Pancreas (tissue), 10 donors: ENCODE results near the gene ACSS3. TPM values are rescaled to one million over a fixed set of nuclear protein-coding genes. Genes with fewer than 3 reads are reported as not detected.

ENCODE experiments used
- ATAC-seq, 4 donors: fragments of 200-7000 bp; cut with Tn5 transposase; one replicate each; pipeline versions ENCODE4 v1.8.0 to v1.9.1; 2020; ENCODE audit warnings: mild to moderate bottlenecking in 4 of 4, moderate library complexity in 4 of 4
- DNase-seq, 6 donors: peaks; one replicate each; pipeline ENCODE4 v3.0.0-alpha.2; 2020
- FAIRE-seq: peaks from 2 replicates; lab custom pipeline; 2012; peaks lifted over from hg19 to GRCh38; lab: Jason Lieb, UNC
- H3K27ac ChIP-seq, 4 donors: fragments of 200-600 bp; sonication (generic); 1 replicate in 3 of 4; 2 replicates in 1 of 4; pipeline versions ENCODE4 v1.5.0 to v1.8.0; 2020
- H3K27me3 ChIP-seq, 4 donors: fragments of 200-600 bp; one replicate each; pipeline ENCODE4 v1.8.0; 2021
- H3K36me3 ChIP-seq, 3 donors: fragments of 200-600 bp; sonication (generic) in 1 of 3; one replicate each; pipeline versions ENCODE4 v1.5.0 to v1.8.0; 2020 to 2021
- H3K4me1 ChIP-seq, 3 donors: fragments of 200-600 bp; one replicate each; pipeline ENCODE4 v1.8.0; 2021
- H3K4me3 ChIP-seq, 4 donors: fragments of 200-600 bp; sonication (generic) in 2 of 4; one replicate each; pipeline versions ENCODE4 v1.5.0 to v1.8.0; 2020 to 2021
- H3K9me3 ChIP-seq, 4 donors: fragments of 200-600 bp; one replicate each; pipeline ENCODE4 v1.8.0; 2021
- CTCF ChIP-seq, 4 donors: fragments of 200-600 bp; sonication (generic) in 3 of 4; IDR thresholded peaks; one replicate each; pipeline versions ENCODE4 v1.5.0 to v1.8.0; 2021; ENCODE audit warnings: antibody characterized with exemption in 4 of 4
- WGBS, 2 donors: extraction: QIAGEN DNeasy Blood & Tissue Kit; methylation state at CpG; one replicate each; pipeline ENCODE4 v1.1.7; 2013; 5-methylcytosine and 5-hydroxymethylcytosine counted together
- intact Hi-C, 3 donors: fragments of 100-400 bp; cut with DNase I; formaldehyde crosslinking; loops; one replicate each; pipeline versions ENCODE4 v1.11.1 to v1.14.2; 2022
- polyA plus RNA-seq, 2 donors: library from polyadenylated mRNA; stranded (reverse); fragments of 200-250 nt; gene quantifications; one replicate each; pipeline ENCODE4 v1.2.3, GENCODE V29; 2013
- total RNA-seq, 6 donors: library from RNA; stranded (reverse); fragmentation: NEBNext Ultra II Directional in 4 of 6; extraction: Animal tissue kit (Norgen Biotek cat#: 25700) in 4 of 6; gene quantifications; one replicate each; pipeline versions ENCODE4 v1.2.1 to v1.2.4, GENCODE V29; 2021 to 2023
- donor health status: healthy with polysubstance abuse.
- donor health status: DM: no; HTN: no; CAD: no; lungs with moderate emphysema.
- donor health status: DM: no; HTN: no; CAD: no.
- donor health status: control.
- donor health status: control.
- donor health status: Bipolar disorder and iron deficiency.
- donor health status: DM: yes; HTN: yes; CAD: no.
- donor health status: DM: no; HTN: no; CAD: no.
- donor health status: DM: no; HTN: no; CAD: no.
- donor health status: DM: yes; HTN: yes; CAD: no.

The ACSS3 gene
- total and polyA plus RNA-seq, 8 donors, result 1.4 to 5.6 (median 2.2) TPM

GRCh38 chr12:81089412-81089811 lies 11.5 kb downstream of the ACSS3 start:
- H3K4me1 ChIP-seq, result no peaks in the 10 kb centered on the region
- FAIRE-seq (no peak), ATAC-seq (no peak), DNase-seq (no peak)
- intact Hi-C loops, result no loop called here
- H3K27me3 ChIP-seq, result no peaks in the 10 kb centered on the region
- H3K36me3 ChIP-seq, result no peaks in the 10 kb centered on the region
- H3K4me3 ChIP-seq, result no peak overlapping the region
- H3K9me3 ChIP-seq, result no peaks in the 10 kb centered on the region
- TF ChIP-seq CTCF (IDR thresholded peaks at IDR 0.05), result no peak
- WGBS, 2 donors, result 61 to 79% methylated on average over 1 of the region's 1 CpG
- no peak overlapping the region for H3K27ac ChIP-seq

DNA sequence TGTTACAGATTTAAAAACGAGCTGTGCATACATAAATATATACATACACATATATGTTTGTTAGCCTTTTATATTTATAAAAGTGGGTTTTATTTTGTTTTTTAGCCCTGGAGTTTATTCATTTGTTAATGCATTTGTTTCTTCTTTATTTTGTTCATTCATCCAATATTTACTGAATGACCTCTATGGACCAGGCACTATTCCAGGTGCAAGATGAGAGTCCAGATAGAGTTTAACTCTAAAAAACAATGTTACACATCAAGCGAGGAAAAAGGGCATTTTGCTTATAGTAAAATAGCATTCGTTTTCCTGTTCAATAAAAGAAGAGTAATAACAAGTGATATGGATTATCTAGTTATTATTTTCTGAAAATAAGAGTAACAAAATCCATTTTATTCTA lies 14.2 kb downstream of the ACSS3 start:
- WGBS, 2 donors, result 67 to 78% methylated on average over 3 of the region's 3 CpGs
- intact Hi-C loops, result no loop called here
- ATAC-seq (no peak), DNase-seq (no peak), FAIRE-seq (no peak)
- no peaks in the 10 kb centered on the region for H3K27me3 ChIP-seq
- H3K27ac ChIP-seq, result no peak overlapping the region
- H3K4me3 ChIP-seq, result no peak overlapping the region
- no peaks in the 10 kb centered on the region for H3K9me3 ChIP-seq
- no peaks in the 10 kb centered on the region for H3K4me1 ChIP-seq
- TF ChIP-seq CTCF (IDR thresholded peaks at IDR 0.05), result no peak
- no peaks in the 10 kb centered on the region for H3K36me3 ChIP-seq

GRCh38 chr12:81094718-81095360 lies 17.0 kb downstream of the ACSS3 start:
- Histone ChIP-seq H3K4me3 (no peak overlapping the region), H3K27me3 (no peaks in the 10 kb centered on the region), H3K36me3 (no peaks in the 10 kb centered on the region), H3K9me3 (no peaks in the 10 kb centered on the region), H3K27ac (no peak overlapping the region), H3K4me1 (no peaks in the 10 kb centered on the region)
- no peak for TF ChIP-seq CTCF (IDR thresholded peaks at IDR 0.05)
- FAIRE-seq (no peak), ATAC-seq (no peak), DNase-seq (no peak)
- intact Hi-C loops, result no loop called here
- 77 to 81% methylated on average over 1 of the region's 1 CpG for WGBS, 2 donors

- Histone ChIP-seq H3K27ac (no peak overlapping the region), H3K4me1 (no peaks in the 10 kb centered on the region), H3K9me3 (no peaks in the 10 kb centered on the region), H3K27me3 (no peaks in the 10 kb centered on the region), H3K36me3 (no peaks in the 10 kb centered on the region), H3K4me3 (no peak overlapping the region)
- TF ChIP-seq CTCF (IDR thresholded peaks at IDR 0.05), result no peak
- ATAC-seq, result peak in 1 of 4 donors; percentile 38
- 60 to 69% methylated on average over 6 of the region's 6 CpGs for WGBS, 2 donors
- FAIRE-seq, result no peak
- intact Hi-C loops, result no loop called here
- DNase-seq, result no peak
Measured at GRCh38 chr12:81095501-81096232, 17.8 kb downstream of the ACSS3 start.

DNA sequence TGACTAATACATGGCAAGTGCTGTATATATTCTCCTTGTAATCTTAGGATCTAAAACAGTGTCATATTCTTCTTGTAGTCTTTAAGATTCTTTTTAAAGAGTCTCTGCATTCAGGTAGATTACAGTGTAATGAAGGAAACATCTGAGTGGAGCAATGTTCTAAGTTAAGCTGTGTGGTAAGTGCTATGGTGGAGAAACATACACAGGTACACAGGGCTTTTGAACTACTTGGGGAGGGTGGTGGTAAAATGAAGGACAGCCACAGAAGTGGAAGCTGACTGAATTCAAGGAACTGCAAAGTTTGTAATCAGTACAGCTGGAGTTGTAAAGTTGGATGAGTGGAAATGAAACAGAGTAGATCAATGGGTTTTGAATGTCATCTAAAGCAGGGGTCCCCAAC lies 27.8 kb downstream of the ACSS3 start:
- FAIRE-seq, result no peak
- TF ChIP-seq CTCF (IDR thresholded peaks at IDR 0.05), result no peak

More for the DNA sequence above, 27.8 kb downstream of the ACSS3 start:
- Histone ChIP-seq H3K27me3 (no peaks in the 10 kb centered on the region), H3K36me3 (no peaks in the 10 kb centered on the region), H3K9me3 (no peaks in the 10 kb centered on the region), H3K27ac (no peak overlapping the region), H3K4me1 (no peaks in the 10 kb centered on the region), H3K4me3 (no peak overlapping the region)
- intact Hi-C loops, result no loop called here
- DNase-seq (no peak), ATAC-seq (no peak)
